BE2C (cell line): ENCODE data around the gene EGLN2.

ENCODE experiments used
- DNase-seq: peaks from one replicate; pipeline ENCODE4 v3.0.0-alpha.2; 2020
- H3K27me3 ChIP-seq: fragments of 250-450 bp; sonication (Bioruptor Pico); 2 replicates; pipeline ENCODE4 v1.5.1; 2020; ENCODE audit warnings: mild to moderate bottlenecking
- H3K36me3 ChIP-seq: fragments of 250-450 bp; sonication (Bioruptor Pico); 2 replicates; pipeline ENCODE4 v1.5.1; 2020; ENCODE audit warnings: mild to moderate bottlenecking
- H3K4me1 ChIP-seq: fragments of 250-450 bp; sonication (Bioruptor Pico); 2 replicates; pipeline ENCODE4 v1.5.1; 2020
- H3K4me3 ChIP-seq: 2 replicates; pipeline ENCODE4 v1.5.1; 2011; ENCODE audit warnings: low read depth, low read length
- H3K9me3 ChIP-seq: fragments of 250-450 bp; sonication (Bioruptor Pico); 2 replicates; pipeline ENCODE4 v1.5.1; 2020
- CTCF ChIP-seq: IDR thresholded peaks from 2 replicates; pipeline ENCODE4 v1.5.1; 2012; ENCODE audit warnings: mild to moderate bottlenecking, low read depth, low read length

The EGLN2 gene

GRCh38 chr19:40800339-40800996 is 1.5 kb downstream of the EGLN2 start:
- Histone ChIP-seq H3K27me3 (no peaks in the 10 kb centered on the region), H3K36me3 (peaks cover 18% of the 10 kb centered on the region), H3K9me3 (no peaks in the 10 kb centered on the region), H3K4me3 (peak overlapping the region; percentile 89), H3K4me1 (peaks cover 22% of the 10 kb centered on the region)
- no peak for DNase-seq
- TF ChIP-seq CTCF: no peak

- DNase-seq: no peak
- no peaks in the 10 kb centered on the region for H3K27me3 ChIP-seq
- peaks cover 22% of the 10 kb centered on the region for H3K4me1 ChIP-seq
- TF ChIP-seq CTCF: no peak
- H3K4me3 ChIP-seq: no peak overlapping the region; the same call in 1 of the 2 replicates
- no peaks in the 10 kb centered on the region for H3K9me3 ChIP-seq
- H3K36me3 ChIP-seq: peaks cover 18% of the 10 kb centered on the region
These were observed 2.0 kb downstream of the EGLN2 start for GRCh38 chr19:40800997-40801377.

- Histone ChIP-seq H3K4me1 (peaks cover 26% of the 10 kb centered on the region), H3K4me3 (no peak overlapping the region; the same call in 1 of the 2 replicates)
- TF ChIP-seq CTCF: no peak
These were observed 2.7 kb downstream of the EGLN2 start for GRCh38 chr19:40801426-40802299.

GRCh38 chr19:40802300-40803169 is 3.5 kb downstream of the EGLN2 start:
- Histone ChIP-seq H3K4me3 (peak overlapping the region; percentile 14), H3K9me3 (no peaks in the 10 kb centered on the region), H3K4me1 (peaks cover 29% of the 10 kb centered on the region), H3K36me3 (peaks cover 24% of the 10 kb centered on the region), H3K27me3 (no peaks in the 10 kb centered on the region)
- no peak for TF ChIP-seq CTCF
- DNase-seq: peak; percentile 65

More at GRCh38 chr19:40801426-40802299, 2.7 kb downstream of the EGLN2 start:
- Histone ChIP-seq H3K27me3 (no peaks in the 10 kb centered on the region), H3K9me3 (no peaks in the 10 kb centered on the region), H3K36me3 (peaks cover 18% of the 10 kb centered on the region)
- no peak for DNase-seq

- Histone ChIP-seq H3K9me3 (no peaks in the 10 kb centered on the region), H3K36me3 (peaks cover 31% of the 10 kb centered on the region), H3K4me3 (no peak overlapping the region), H3K27me3 (no peaks in the 10 kb centered on the region), H3K4me1 (peaks cover 29% of the 10 kb centered on the region)
- no peak for TF ChIP-seq CTCF
- DNase-seq: no peak
These were observed 4.3 kb downstream of the EGLN2 start for GRCh38 chr19:40803170-40803856.
